A549 (cell line): ENCODE results near the gene TRIM22. TPM values are rescaled to one million over a fixed set of nuclear protein-coding genes. Genes with fewer than 3 reads are reported as not detected.

Experiments used
- ATAC-seq, 2 experiments: fragments of 200-7000 bp in 1 of 2; fragments of >200 bp in 1 of 2; cut with Nextera tagmentation in 1 of 2; cut with Tn5 transposase in 1 of 2; 3 replicates each; pipeline versions ENCODE4 v1.8.0 to v1.9.1; 2018 to 2020; ENCODE audit warnings: mild to moderate bottlenecking in 1 of 2, moderate library complexity in 1 of 2
- CTCF ChIA-PET: fragments of 300-600 bp; sonication (Branson Sonifier 250); formaldehyde crosslinking; extraction: SDS; loops from one replicate; lab custom pipeline; 2021; ENCODE audit warnings: antibody characterized with exemption, inconsistent platforms; lab: Yijun Ruan, JAX
- POLR2A ChIA-PET: fragments of 350-600 bp; formaldehyde crosslinking; extraction: SDS; loops from one replicate; lab custom pipeline; 2021; ENCODE audit warnings: antibody characterized with exemption, inconsistent platforms; lab: Yijun Ruan, JAX
- DNase-seq, 2 experiments: peaks; one replicate each; pipeline versions ENCODE4 v3.0.0 to v3.0.0-alpha.2; 2011 to 2016; ENCODE audit warnings: low read depth in 1 of 2, low spot score in 1 of 2
- FAIRE-seq: peaks from 2 replicates; lab custom pipeline; 2011; peaks lifted over from hg19 to GRCh38; lab: Jason Lieb, UNC
- H3K27ac ChIP-seq, 2 experiments: fragments of >200 bp; sonication (Bioruptor Twin); formaldehyde crosslinking; 3 replicates each; pipeline ENCODE4 v1.5.1; 2016 to 2017
- H3K4me1 ChIP-seq: fragments of >200 bp; sonication (Bioruptor Twin); formaldehyde crosslinking; 3 replicates; pipeline ENCODE4 v1.6.1; 2016
- H3K4me2 ChIP-seq: fragments of >200 bp; sonication (Bioruptor Twin); formaldehyde crosslinking; 3 replicates; pipeline ENCODE4 v1.6.1; 2016
- H3K4me3 ChIP-seq: fragments of >200 bp; sonication (Bioruptor Twin); formaldehyde crosslinking; 3 replicates; pipeline ENCODE4 v1.5.1; 2016
- H3K9me3 ChIP-seq: fragments of >200 bp; sonication (Bioruptor Twin); formaldehyde crosslinking; 3 replicates; pipeline ENCODE4 v1.6.1; 2016
- BCL3 ChIP-seq: fragments of >200 bp; sonication (Bioruptor Twin); formaldehyde crosslinking; IDR thresholded peaks from 3 replicates; pipeline ENCODE4 v1.6.1; 2016
- BHLHE40 ChIP-seq: IDR thresholded peaks from 2 replicates; pipeline ENCODE4 v1.6.1; 2012; ENCODE audit warnings: low read depth, low read length, inconsistent platforms
- CBX2 ChIP-seq: fragments of 200-600 bp; sonication (generic); IDR thresholded peaks from 2 replicates; pipeline ENCODE4 v1.6.1; 2016; ENCODE audit warnings: low read depth, mild to moderate bottlenecking, borderline replicate concordance
- CEBPB ChIP-seq, 2 experiments: fragments of >200 bp in 1 of 2; sonication (Bioruptor Twin) in 1 of 2; formaldehyde crosslinking in 1 of 2; IDR thresholded peaks; 2 replicates each; pipeline ENCODE4 v1.6.1; 2012 to 2016
- EHF ChIP-seq: fragments of 250-450 bp; sonication (Bioruptor Pico); IDR thresholded peaks from 2 replicates; pipeline ENCODE4 v1.5.0; 2020; ENCODE audit warnings: mild to moderate bottlenecking
- EHMT2 ChIP-seq: fragments of 200-600 bp; sonication (generic); IDR thresholded peaks from 2 replicates; pipeline ENCODE4 v1.6.1; 2016; ENCODE audit warnings: antibody characterized with exemption, low read depth, mild to moderate bottlenecking, moderate library complexity
- ESRRA ChIP-seq: fragments of 150-350 bp; IDR thresholded peaks from 2 replicates; pipeline ENCODE4 v1.6.1; 2014; ENCODE audit warnings: mild to moderate bottlenecking, low read length, borderline replicate concordance
- FOSL2 ChIP-seq, 2 experiments: fragments of 450-650 bp in 1 of 2; fragments of >200 bp in 1 of 2; sonication (Bioruptor Twin) in 1 of 2; formaldehyde crosslinking; IDR thresholded peaks; 2 replicates each; pipeline versions ENCODE4 v1.5.0 to v1.6.1; 2016 to 2020; ENCODE audit warnings: mild to moderate bottlenecking in 1 of 2, moderate library complexity in 1 of 2
- HDAC2 ChIP-seq: fragments of 200-600 bp; sonication (generic); IDR thresholded peaks from 2 replicates; pipeline ENCODE4 v1.6.1; 2016
- HEYL ChIP-seq: fragments of 250-450 bp; sonication (Bioruptor Pico); IDR thresholded peaks from 2 replicates; pipeline ENCODE4 v1.8.0; 2021; ENCODE audit warnings: mild to moderate bottlenecking, moderate library complexity
- HOXA7 ChIP-seq: fragments of 250-450 bp; sonication (Bioruptor Pico); IDR thresholded peaks from 2 replicates; pipeline ENCODE4 v1.5.0; 2020; ENCODE audit warnings: mild to moderate bottlenecking, moderate library complexity
- KDM1A ChIP-seq: fragments of 200-600 bp; sonication (generic); IDR thresholded peaks from 2 replicates; pipeline ENCODE4 v1.6.1; 2016; ENCODE audit warnings: low read depth, mild to moderate bottlenecking
- KDM5A ChIP-seq: fragments of 200-600 bp; sonication (generic); IDR thresholded peaks from 2 replicates; pipeline ENCODE4 v1.6.1; 2016; ENCODE audit warnings: antibody characterized with exemption, mild to moderate bottlenecking
- MYC ChIP-seq: IDR thresholded peaks from 2 replicates; pipeline ENCODE4 v1.6.1; 2012; ENCODE audit warnings: mild to moderate bottlenecking, inconsistent platforms, low read length, improper control_type of control experiment, borderline replicate concordance
- NFE2L2 ChIP-seq: fragments of 150-350 bp; conservative IDR thresholded peaks from 2 replicates; pipeline ENCODE4 v1.6.1; 2014; ENCODE audit warnings: low read length
- NPAS2 ChIP-seq: fragments of 250-450 bp; sonication (Bioruptor Pico); IDR thresholded peaks from 2 replicates; pipeline ENCODE4 v1.8.0; 2022; ENCODE audit warnings: mild to moderate bottlenecking, moderate library complexity, borderline replicate concordance
- POLR2A ChIP-seq: IDR thresholded peaks from 2 replicates; pipeline ENCODE4 v1.6.1; 2012; ENCODE audit warnings: mild to moderate bottlenecking, low read length
- RAD21 ChIP-seq, 2 experiments: fragments of >200 bp in 1 of 2; sonication (Bioruptor Twin) in 1 of 2; formaldehyde crosslinking in 1 of 2; IDR thresholded peaks in 1 of 2; conservative IDR thresholded peaks in 1 of 2; 2 replicates in 1 of 2; 3 replicates in 1 of 2; pipeline ENCODE4 v1.6.1; 2012 to 2018; ENCODE audit warnings: inconsistent platforms in 1 of 2
- RARB ChIP-seq: fragments of 250-450 bp; sonication (Bioruptor Pico); IDR thresholded peaks from 2 replicates; pipeline ENCODE4 v1.8.0; 2021; ENCODE audit warnings: mild to moderate bottlenecking, moderate library complexity
- RCOR1 ChIP-seq: fragments of 150-350 bp; IDR thresholded peaks from 2 replicates; pipeline ENCODE4 v1.6.1; 2014; ENCODE audit warnings: antibody characterized with exemption, low read length, low read depth
- RFX5 ChIP-seq: fragments of 450-650 bp; IDR thresholded peaks from 2 replicates; pipeline ENCODE4 v1.7.1; 2014; ENCODE audit warnings: antibody characterized with exemption, mild to moderate bottlenecking, moderate library complexity
- ZFP36 ChIP-seq: fragments of 450-650 bp; IDR thresholded peaks from 2 replicates; pipeline ENCODE4 v1.6.1; 2014; ENCODE audit warnings: borderline replicate concordance; ENCODE audit not compliant: partially characterized antibody
- ZNF302 ChIP-seq: fragments of 250-450 bp; sonication (Bioruptor Pico); IDR thresholded peaks from 2 replicates; pipeline ENCODE4 v1.9.0; 2021; ENCODE audit warnings: inconsistent platforms, mild to moderate bottlenecking, moderate library complexity
- WGBS: methylation state at CpG from one replicate; pipeline ENCODE4 v1.1.6; 2017; ENCODE audit errors: missing lambda C conversion rate; 5-methylcytosine and 5-hydroxymethylcytosine counted together
- polyA plus RNA-seq, 4 experiments: library from polyadenylated mRNA; depleted of rRNA in 3 of 4; stranded (reverse); fragments of >200 nt; fragmentation: RNase III in 1 of 4; extraction: RNeasy Plus Mini Kit Qiagen cat#74134 plus additional on column Dnase treatment in 1 of 4; gene quantifications; 2 replicates in 3 of 4; 3 replicates in 1 of 4; pipeline ENCODE4 v1.2.3, GENCODE V29; 2011 to 2017
- TF ChIP-seq, protein P1 (sequence below): fragments of >200 bp; sonication (Bioruptor Twin); formaldehyde crosslinking; IDR thresholded peaks from 2 replicates; pipeline ENCODE4 v1.6.1; 2016
- TF ChIP-seq, protein P2 (sequence below): IDR thresholded peaks from 2 replicates; pipeline ENCODE4 v1.6.1; 2012
- TF ChIP-seq, protein P3 (sequence below): fragments of >200 bp; sonication (Bioruptor Twin); formaldehyde crosslinking; IDR thresholded peaks from 3 replicates; pipeline ENCODE4 v1.5.1; 2016
- TF ChIP-seq, protein P4 (sequence below): fragments of 250-450 bp; sonication (Bioruptor Pico); IDR thresholded peaks from 2 replicates; pipeline ENCODE4 v1.5.0; 2021; ENCODE audit warnings: mild to moderate bottlenecking, moderate library complexity, borderline replicate concordance
- TF ChIP-seq, protein P5 (sequence below): fragments of 150-350 bp; IDR thresholded peaks from 2 replicates; pipeline ENCODE4 v1.6.1; 2014; ENCODE audit warnings: low read depth, mild to moderate bottlenecking, low read length

Gene TRIM22
- polyA plus RNA-seq, 2 of the 4 experiments (the other 2 are of a cell fraction), result 1.4 to 2.7 TPM

DNA sequence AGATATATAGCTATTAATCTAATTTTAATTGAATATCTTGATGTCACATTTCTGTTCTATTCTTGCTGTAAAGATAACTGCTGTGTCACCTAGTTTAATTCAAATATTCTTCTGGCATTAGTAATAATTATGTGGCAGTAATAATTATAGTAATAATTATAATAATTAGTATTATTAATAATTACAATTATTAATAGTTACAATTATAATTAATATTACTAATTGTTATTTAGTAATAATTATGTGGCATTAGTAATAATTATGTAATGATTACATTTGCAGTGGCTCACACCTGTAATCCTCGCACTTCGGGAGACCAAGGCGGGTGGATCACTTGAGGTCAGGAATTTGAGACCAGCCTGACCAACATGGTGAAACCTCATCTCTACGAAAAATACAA is 3.2 kb upstream of the TRIM22 start:
- Histone ChIP-seq H3K4me1 (peaks cover 15% of the 10 kb centered on the region; the same call in 2 of the 3 replicates), H3K4me3 (no peak overlapping the region)
- ChIA-PET POLR2A (no interaction called here), CTCF (interaction anchor here (2.8 kb wide), 1 partner anchor 87 kb away, joined by 34 read pairs; no protein-coding TSS in a partner anchor)
- ATAC-seq (no peak), DNase-seq (no peak)
- TF ChIP-seq CEBPB (IDR thresholded peaks at IDR 0.05) (no peak), RCOR1 (no peak), KDM1A (no peak), KDM5A (no peak), RAD21 (conservative IDR thresholded peaks at IDR 0.05 in 1 of 2, IDR thresholded peaks at IDR 0.05 in 1 of 2) (no peak), EHF (no peak), HEYL (CRISPR knock-in tag) (no peak), HOXA7 (CRISPR knock-in tag) (no peak), MYC (no peak), FOSL2 (IDR thresholded peaks at IDR 0.05) (no peak), FOSL2 (CRISPR knock-in tag; IDR thresholded peaks at IDR 0.05) (no peak), NPAS2 (CRISPR knock-in tag) (no peak)
- TF ChIP-seq, protein P1, sequence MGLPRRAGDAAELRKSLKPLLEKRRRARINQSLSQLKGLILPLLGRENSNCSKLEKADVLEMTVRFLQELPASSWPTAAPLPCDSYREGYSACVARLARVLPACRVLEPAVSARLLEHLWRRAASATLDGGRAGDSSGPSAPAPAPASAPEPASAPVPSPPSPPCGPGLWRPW, result no peak
- TF ChIP-seq, all 56 proteins: peak for 0
- no peak overlapping the region for H3K27ac ChIP-seq
- H3K9me3 ChIP-seq, result no peaks in the 10 kb centered on the region
- H3K4me2 ChIP-seq, result no peak overlapping the region
- 97% methylated on average over 4 of the region's 4 CpGs for WGBS
- no peak for FAIRE-seq

DNA sequence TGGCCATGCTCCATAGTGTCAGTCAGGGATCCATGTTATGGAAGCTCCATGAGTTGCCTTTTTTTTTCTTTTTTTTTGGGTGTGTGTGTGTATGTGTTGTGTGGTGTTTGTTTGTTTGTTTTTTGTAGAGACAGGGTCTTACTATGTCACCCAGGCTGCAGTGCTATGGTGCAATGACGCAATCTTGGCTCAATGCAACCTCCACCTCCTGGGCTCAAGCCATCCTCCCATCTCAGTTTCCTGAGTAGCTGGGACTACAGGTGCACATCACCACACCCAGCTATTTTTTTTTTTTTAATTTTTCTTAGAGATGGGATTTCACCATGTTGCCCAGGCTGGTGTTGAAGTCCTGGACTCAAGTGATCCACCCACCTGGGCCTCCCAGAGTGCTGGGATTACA is 1.1 kb upstream of the TRIM22 start:
- Histone ChIP-seq H3K9me3 (no peaks in the 10 kb centered on the region), H3K27ac (no peak overlapping the region), H3K4me3 (no peak overlapping the region), H3K4me1 (peaks cover 10% of the 10 kb centered on the region; the same call in 2 of the 3 replicates), H3K4me2 (no peak overlapping the region)
- ATAC-seq (no peak), FAIRE-seq (no peak), DNase-seq (no peak)
- no peak for TF ChIP-seq NPAS2 (CRISPR knock-in tag)
- TF ChIP-seq ZNF302 (CRISPR knock-in tag), result no peak
- TF ChIP-seq MYC, result no peak
- TF ChIP-seq HDAC2, result no peak
- no peak for TF ChIP-seq NFE2L2
- no peak for TF ChIP-seq HOXA7 (CRISPR knock-in tag)
- no peak for TF ChIP-seq FOSL2 (IDR thresholded peaks at IDR 0.05)
- TF ChIP-seq FOSL2 (CRISPR knock-in tag; IDR thresholded peaks at IDR 0.05), result no peak
- no peak for TF ChIP-seq EHMT2
- ChIA-PET CTCF (interaction anchor here (0.6 to 1.6 kb wide), 4 partner anchors 24 to 461 kb away, joined by 3 to 5 read pairs (median 4); partner anchors contain the start of gene HBB), POLR2A (no interaction called here)
- WGBS, result 100% methylated on average over 1 of the region's 1 CpG

- POLR2A ChIA-PET, result no interaction called here
Observed at GRCh38 chr11:5690216-5690615, 626 bp downstream of the TRIM22 start.

More at GRCh38 chr11:5690216-5690615, 626 bp downstream of the TRIM22 start:
- Histone ChIP-seq H3K4me3 (no peak overlapping the region), H3K27ac (peak overlapping the region; percentile 25 to 41; a peak in 2 of 6 replicates), H3K9me3 (no peaks in the 10 kb centered on the region), H3K4me2 (peak overlapping the region; percentile 15; the same call in 1 of the 3 replicates), H3K4me1 (peaks cover 4% of the 10 kb centered on the region; the same call in 2 of the 3 replicates)
- CTCF ChIA-PET, result interaction anchor here (0.8 to 1.5 kb wide), 2 partner anchors 90 to 672 kb away, joined by 3 to 5 read pairs; no protein-coding TSS in a partner anchor
- FAIRE-seq, result no peak
- TF ChIP-seq RFX5 (no peak), ZFP36 (no peak), CBX2 (no peak), HOXA7 (CRISPR knock-in tag) (no peak), HDAC2 (no peak), POLR2A (no peak), ZNF302 (CRISPR knock-in tag) (no peak), BCL3 (no peak), RARB (CRISPR knock-in tag) (no peak), BHLHE40 (no peak), ESRRA (no peak)
- TF ChIP-seq, protein P2, sequence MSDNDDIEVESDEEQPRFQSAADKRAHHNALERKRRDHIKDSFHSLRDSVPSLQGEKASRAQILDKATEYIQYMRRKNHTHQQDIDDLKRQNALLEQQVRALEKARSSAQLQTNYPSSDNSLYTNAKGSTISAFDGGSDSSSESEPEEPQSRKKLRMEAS, result no peak
- TF ChIP-seq, protein P3, sequence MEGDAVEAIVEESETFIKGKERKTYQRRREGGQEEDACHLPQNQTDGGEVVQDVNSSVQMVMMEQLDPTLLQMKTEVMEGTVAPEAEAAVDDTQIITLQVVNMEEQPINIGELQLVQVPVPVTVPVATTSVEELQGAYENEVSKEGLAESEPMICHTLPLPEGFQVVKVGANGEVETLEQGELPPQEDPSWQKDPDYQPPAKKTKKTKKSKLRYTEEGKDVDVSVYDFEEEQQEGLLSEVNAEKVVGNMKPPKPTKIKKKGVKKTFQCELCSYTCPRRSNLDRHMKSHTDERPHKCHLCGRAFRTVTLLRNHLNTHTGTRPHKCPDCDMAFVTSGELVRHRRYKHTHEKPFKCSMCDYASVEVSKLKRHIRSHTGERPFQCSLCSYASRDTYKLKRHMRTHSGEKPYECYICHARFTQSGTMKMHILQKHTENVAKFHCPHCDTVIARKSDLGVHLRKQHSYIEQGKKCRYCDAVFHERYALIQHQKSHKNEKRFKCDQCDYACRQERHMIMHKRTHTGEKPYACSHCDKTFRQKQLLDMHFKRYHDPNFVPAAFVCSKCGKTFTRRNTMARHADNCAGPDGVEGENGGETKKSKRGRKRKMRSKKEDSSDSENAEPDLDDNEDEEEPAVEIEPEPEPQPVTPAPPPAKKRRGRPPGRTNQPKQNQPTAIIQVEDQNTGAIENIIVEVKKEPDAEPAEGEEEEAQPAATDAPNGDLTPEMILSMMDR, result no peak
- TF ChIP-seq, protein P4, sequence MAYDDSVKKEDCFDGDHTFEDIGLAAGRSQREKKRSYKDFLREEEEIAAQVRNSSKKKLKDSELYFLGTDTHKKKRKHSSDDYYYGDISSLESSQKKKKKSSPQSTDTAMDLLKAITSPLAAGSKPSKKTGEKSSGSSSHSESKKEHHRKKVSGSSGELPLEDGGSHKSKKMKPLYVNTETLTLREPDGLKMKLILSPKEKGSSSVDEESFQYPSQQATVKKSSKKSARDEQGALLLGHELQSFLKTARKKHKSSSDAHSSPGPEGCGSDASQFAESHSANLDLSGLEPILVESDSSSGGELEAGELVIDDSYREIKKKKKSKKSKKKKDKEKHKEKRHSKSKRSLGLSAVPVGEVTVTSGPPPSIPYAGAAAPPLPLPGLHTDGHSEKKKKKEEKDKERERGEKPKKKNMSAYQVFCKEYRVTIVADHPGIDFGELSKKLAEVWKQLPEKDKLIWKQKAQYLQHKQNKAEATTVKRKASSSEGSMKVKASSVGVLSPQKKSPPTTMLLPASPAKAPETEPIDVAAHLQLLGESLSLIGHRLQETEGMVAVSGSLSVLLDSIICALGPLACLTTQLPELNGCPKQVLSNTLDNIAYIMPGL (CRISPR knock-in tag), result no peak
- TF ChIP-seq, protein P5, sequence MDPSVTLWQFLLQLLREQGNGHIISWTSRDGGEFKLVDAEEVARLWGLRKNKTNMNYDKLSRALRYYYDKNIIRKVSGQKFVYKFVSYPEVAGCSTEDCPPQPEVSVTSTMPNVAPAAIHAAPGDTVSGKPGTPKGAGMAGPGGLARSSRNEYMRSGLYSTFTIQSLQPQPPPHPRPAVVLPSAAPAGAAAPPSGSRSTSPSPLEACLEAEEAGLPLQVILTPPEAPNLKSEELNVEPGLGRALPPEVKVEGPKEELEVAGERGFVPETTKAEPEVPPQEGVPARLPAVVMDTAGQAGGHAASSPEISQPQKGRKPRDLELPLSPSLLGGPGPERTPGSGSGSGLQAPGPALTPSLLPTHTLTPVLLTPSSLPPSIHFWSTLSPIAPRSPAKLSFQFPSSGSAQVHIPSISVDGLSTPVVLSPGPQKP, result no peak
- ATAC-seq, result no peak
- DNase-seq, result no peak
- WGBS, result 74% methylated on average over 5 of the region's 5 CpGs
